ENCODE measurements around the gene ACTN4.

Gene ACTN4

DNA sequence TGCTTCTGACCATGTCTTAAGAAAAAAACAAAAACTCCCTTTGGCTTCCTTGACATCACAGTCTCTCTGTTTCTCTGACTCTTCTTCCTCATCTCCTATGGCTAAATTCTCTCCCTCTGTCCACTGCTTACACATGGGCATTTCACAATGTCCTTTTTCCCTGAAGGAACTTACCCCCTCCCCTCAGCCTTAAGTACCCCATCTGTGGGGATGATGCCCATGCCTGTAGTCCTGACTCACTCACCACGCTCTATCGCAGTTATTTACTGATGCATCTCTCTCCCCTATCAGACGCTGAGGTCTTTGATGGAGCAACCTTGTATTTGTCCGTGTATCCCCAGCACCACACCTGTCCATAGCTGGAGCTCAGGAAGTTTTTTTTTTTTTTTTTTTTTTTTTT, 32.4 kb downstream of the ACTN4 start:
- no peak for DNase-seq

DNA sequence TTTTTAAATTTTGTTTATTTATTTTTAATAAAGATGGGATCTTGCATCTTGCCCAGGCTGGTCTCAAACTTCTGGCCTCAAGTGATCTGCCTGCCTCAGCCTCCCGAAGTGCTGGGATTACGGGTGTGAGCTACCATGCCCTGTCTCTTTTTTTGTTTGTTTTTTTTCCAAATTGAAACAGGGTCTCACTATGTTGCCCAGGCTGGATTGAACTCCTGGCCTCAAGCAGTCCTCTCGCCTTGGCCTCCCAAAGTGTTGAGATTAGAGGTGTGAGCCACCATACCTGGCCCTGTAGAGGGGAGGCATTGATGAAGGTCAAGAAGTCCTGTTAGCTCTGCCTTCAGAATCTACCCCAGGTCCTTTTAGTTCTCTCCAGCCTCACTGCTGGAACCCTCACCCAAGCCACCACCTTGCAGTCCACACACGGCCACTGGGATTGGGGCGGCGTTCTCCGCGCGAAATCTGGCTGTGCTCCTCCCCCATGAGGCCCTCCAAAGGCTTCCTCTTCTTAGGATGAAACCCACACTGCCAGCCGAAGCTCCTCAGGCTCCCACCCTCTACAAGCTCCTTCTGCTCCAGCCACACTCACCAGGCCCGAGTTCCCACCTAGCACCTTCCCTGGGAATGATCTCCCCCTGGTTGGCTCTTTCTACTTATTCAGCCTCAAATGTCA, 34.9 kb downstream of the ACTN4 start:
- DNase-seq = no peak

DNA sequence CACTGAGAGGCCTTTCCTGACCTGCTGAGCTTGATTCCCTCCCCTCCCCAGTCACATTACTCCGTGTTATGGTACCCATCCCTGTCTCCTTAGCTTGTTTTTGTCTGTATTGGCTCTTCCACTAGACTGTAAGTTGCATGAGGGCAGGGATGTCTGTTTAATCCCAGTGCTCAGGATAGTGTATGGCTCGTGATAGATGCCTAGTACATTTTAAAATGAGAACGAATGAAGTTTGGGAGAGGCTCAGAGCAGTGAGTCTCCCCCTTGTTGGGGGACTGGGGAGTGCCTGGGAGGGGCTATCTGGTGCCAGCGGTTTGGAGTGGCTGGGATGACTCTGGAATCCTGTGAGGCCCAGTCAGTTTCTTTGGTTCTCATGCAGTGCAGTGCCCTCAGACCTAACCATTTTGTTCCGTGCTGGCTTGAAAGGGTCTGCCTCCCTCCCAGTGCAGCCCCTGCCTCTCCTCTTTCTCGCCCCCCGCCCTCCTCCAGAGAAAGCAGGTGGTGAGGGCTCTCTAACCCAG, 35.5 kb downstream of the ACTN4 start:
- DNase-seq = no peak

DNA sequence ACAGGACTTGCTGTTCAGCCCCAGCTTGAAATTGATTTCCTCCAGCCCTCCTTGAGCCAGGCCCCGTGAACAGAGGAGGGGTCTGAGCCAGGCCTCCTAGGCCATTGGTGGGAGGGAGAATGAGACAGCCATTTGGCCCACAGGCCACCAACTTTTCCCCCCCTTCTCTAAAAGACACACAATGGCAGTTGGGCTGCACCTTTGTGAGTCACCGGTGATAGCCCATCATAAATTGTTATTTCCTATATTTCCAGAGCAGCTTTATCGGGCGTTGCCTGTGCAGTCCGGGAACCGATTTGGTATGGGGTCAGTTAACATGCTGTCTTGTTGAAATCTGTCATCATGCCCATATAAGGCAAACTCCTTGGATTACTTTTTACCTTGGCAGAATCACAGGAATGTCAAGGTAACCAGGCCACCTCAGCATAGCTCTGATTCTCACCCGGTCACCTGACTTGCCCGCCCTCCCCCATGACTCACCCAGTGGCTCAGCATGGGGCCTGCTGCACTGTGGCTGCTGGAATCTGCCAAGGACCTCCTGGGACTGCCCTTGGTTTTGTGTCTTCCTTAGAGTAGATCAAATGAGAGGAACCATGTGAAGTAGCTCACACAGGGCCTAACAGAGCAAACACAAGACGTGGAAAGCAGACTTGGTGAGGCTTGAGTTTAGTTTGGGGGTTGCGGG, 36.1 kb downstream of the ACTN4 start:
- peak; percentile 62 for DNase-seq

DNA sequence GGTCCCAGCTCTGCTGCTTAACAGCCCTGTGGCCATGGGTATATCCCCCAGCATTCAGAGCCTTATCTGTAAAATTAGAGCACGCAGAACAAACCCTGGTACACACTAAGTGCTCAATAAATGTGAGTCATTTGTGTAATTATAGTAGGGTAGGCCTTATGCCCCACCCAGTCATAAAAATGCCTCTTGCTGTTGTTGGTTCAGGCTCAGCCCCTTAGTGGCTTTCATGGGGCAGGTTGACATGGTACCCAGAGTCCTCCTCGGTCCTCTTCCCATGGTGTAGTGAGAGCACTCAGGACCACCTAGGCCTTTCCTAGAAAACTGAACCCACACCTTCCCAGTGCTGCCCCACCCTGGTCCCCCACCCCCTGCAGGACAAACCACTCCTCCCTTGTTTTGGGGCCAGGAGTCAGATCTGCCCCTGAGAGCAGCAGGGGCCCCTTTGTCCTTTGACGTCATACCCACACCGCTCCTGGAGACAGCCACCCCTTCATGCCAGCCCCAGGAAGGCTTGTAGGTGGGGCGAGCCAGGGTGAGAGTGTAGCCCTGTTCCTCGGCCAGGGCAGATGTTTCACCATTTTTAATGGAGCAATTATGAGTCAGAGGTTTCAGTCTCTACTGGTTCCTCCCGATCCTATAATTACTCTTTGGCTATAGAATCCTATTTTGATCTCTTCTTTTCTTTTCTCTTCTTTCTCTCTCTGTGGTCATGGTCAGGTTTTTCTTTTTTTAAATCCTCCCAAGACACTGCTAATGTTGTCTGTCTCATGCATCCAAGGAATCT, 36.8 kb downstream of the ACTN4 start:
- no peak for DNase-seq

DNA sequence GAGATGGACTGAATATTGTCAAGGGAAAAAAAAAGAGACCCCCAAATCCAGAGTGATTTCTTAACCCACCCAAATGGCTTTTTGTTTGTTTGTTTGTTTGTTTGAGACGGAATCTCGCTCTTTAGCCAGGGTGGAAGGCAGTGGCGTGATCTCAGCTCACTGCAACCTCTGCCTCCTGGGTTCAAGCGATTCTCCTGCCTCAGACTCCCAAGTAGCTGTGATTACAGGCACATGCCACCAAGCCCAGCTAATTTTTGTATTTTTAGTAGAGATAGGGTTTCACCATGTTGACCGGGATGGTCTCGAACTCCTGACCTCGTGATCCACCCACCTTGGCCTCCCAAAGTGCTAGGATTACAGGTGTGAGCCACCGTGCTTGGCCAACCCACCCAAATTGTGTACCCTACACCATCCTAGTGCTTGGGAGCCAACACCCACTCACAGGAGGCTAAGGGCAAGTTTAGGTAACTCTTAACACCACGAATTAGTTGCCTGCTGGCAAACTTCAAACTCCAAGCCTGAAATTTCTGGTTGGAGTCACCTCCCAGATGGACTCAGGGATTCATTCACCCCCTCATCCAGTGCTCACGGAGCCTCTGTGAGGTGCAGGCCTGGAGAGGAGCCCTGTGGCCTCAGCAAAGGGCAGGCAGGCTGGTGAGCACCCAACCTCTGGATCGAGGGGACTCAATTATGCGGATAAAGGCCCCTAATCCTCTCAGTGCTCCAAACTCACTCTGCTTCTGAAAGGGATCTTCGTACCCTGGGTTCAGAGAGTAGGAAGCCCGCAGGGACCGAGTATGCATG, 37.6 kb downstream of the ACTN4 start:
- no peak for DNase-seq

DNA sequence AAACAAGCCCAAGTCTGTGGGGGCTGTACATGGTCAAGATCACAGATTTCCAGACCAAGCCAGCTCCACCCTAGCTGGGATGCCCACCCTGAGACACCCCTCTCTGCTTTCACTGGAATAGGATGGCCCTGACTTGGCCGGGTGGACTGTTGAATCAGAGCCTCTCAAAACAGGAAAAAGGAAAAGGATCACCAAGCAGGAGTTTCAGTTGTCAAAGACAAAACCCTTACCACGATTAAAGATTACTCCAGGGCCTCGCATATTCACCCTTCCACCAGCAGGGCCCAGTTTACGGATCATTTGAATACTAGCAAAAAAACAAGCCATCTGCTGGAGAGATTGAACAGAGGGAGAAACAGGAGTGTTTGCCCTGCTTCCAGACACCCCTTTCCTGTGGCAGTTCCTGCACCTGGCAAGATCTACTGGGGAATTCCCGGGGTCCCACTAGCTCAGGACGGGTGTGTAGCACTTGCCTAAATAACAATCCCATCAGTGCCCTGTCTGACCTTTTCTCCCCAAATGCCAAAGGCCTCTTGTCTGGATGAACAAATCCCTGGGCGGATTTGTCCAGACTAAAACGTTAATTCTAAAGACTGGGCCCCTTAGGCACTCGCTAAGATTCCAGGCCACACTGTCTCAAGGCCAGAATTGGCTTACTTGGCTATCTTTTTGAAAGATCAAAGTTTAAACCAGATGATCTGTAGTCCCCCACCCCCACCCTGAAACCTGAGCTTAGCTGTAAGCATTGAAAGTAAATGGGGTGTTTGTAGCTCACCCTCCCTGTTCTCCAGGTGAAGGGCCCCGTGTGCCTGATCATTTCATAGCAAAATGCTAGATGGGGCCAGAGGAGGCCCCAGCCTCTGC, 38.4 kb downstream of the ACTN4 start:
- DNase-seq = no peak

DNA sequence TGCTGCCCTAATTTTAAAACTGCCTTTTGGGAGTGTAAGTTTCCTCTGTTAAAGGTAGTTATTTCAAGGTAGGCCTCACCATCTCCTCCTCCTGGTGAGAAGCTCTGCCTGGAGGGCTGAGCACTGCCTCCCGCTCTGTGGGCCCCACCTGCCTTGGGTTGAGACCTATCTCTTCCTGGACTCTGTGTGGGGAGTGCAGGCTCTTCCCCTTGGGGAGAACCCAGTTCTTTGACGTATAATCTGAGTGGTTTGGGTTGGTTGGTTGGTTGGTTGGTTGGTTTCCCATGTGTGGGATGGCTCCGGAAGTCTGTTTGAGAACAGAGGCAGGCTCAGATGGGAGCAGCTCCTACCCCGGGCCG, 39.1 kb downstream of the ACTN4 start:
- DNase-seq = no peak

DNA sequence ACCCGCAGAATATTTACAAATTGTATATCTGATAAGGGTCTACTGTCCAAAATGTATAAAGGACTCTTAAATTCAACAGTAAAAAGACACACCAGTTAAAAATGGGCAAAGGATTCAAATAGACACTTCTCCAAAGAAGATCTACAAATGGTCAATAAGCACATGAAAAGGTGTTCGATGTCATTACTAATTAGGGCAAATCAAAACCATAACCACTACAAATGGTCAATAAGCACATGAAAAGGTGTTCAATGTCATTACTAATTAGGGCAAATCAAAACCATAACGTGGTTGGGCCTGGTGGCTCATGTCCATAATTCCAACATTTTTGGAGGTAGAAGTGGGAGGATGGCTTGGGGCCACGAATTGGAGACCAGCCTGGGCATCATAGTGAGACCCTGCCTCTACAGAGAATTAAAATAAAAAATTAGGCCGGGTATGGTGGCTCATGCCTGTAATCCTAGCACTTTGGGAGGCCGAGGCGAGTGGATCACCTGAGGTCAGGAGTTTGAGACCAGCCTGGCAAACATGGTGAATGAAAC, 40.5 kb downstream of the ACTN4 start:
- no peak for DNase-seq

DNA sequence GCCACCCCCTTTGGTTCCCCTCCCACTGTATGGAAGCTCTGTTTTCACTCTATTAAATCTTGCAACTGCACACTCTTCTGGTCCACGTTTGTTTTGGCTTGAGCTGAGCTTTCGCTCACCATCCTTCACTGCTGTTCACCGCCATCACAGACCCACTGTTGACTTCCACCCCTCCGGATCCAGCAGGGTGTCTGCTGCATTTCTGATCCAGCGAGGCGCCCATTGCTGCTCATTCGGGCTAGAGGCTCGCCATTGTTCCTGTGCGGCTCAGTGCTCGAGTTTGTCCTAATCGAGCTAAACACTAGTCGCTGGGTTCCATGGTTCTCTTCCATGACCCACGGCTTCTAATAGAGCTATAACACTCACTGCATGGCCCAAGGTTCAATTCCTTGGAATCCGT, 42.7 kb downstream of the ACTN4 start:
- DNase-seq = no peak

DNA sequence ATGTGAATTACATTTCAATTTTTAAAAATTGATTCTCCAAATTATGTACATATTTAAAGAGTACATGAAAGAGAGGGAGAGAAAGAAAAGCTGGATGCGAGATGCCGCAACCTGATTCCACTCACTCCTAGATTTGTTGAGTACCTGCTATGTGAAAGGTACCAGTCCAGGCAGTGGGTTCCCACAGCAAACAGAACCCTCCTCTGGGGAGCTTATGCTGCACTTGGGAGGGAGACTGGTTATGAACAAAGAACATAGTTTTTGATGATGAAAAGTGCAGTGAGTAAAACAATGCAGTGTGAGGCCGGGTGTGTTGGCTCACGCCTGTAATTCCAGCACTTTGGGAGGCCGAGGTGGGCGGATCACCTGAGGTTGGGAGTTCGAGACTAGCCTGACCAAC, 43.4 kb downstream of the ACTN4 start:
- no peak for DNase-seq

DNA sequence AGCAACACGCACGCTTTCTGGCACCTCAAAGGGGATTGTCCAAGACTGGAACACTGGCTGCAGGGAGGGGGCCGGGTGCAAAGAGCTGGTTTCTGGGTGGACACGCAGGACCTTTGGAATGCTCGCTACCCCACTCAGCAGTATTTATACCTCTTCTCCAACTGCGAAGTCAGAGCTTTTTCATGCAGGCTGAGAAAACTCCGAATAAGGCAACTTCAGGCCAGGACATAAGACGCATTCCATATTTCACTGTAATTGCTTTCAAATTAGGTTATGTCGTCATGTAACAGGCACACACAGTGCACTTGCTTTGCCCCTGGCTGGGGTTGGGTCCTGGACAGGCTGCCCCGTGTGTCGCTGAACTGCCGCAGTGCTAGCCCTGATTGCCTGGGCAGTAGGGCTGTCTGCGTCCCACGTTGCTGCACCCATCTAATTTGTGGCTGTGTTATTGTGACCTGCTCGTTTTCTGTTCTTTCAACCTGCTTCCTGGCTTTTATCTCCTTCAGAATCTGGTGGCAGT, 44.5 kb downstream of the ACTN4 start:
- no peak for DNase-seq

DNA sequence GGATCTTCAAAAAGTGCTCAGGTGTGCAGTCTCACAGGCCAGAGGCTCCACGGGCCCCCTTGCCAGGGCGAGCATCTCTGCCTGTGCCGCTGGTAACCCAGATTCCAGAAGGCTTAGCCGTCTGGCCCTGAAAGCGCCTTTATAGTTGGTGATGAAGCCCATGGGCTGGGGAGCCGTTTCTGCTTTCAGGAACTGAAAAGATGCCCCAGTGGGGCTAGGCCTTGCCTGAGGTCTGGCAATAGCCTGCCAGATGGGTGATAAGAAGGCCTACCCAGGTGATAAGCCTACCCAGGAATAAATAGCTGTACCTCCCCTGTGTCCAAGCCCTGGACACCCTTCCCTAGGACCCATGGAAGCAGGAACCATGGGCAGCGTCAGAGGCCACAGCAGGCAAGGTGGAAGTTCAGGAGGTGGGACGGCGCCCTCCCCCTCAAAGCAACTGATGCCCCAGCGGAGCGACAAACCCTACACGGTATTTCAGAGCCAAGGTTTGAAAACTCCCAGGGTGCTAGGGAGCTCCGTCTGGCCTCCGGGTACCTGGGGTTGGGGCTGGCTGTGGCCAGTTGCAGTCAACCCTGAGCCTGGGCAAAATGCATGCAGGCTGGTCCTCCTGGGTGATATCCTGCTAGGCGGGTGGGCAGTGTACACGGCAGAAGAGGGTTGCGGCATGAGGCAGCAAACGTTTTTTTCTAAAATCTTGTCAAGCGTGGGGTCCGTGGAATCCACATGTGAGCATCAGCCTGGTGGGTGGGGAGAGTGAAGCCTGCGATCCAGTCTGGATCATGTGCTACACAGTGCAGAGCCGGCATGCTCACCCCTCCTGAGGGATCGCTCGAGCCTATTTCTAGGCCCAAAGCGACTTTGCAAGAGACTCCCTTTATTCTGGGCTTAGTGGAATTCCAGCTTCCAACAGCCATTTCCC, 45.3 kb downstream of the ACTN4 start:
- DNase-seq = no peak

DNA sequence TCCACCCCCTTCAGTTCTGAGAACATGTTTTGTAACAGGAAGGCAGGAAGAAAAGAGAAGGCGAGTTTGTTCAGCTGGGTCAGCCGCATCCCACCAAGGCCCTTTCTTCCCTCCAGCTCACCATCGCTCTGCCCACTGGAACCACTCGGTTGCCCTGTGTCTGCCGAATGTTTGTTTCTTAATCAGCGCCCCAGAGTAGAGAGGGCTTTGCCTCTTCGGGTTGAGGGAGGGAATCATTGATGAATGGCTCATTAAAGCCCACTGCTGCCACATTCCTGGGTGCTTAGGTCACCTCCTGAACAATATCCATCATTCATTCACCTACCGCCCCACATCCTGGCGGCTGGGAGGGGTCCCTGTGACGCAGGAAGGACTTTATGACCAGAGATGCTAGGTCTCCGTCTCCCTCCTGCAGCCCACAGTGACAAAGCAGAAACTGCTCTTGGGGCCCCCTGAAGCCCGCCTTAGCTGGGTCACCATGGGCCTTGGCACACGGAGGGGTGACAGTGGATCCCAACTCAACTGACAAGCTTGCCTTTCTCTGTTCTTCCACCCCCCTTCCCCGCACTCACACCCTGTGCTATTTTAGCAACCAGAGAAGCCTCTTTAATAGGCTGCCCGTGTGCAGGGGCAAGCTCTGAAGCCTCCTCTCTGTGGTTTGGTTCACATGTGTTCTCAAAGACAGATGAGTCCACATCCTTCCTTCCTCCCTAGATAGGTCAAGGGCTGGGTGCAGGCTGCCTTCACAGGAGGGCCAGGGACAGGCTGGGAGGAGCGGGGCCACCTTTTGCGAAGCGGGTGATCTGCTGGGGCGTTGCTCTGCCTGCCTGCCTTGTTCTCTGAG, 46.2 kb downstream of the ACTN4 start:
- DNase-seq = no peak

DNA sequence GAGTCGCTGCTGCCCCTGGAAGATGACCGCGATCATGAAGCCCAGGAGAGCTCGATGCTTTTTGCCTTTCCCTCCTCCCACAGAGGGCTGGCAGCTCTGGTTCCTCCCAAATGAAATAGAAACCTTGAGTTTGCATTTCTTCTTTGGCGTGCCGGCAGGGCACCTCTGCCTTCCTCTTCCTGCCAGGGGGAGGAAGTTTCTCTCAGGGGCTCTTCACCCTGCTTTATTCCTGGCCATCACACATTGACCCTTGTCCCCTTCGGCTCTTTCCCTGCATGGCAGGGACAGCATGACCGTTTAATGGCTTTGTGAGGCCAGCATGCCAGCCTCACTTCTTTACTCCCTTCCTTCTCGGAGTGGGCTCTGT, 47.9 kb downstream of the ACTN4 start:
- no peak for DNase-seq

DNA sequence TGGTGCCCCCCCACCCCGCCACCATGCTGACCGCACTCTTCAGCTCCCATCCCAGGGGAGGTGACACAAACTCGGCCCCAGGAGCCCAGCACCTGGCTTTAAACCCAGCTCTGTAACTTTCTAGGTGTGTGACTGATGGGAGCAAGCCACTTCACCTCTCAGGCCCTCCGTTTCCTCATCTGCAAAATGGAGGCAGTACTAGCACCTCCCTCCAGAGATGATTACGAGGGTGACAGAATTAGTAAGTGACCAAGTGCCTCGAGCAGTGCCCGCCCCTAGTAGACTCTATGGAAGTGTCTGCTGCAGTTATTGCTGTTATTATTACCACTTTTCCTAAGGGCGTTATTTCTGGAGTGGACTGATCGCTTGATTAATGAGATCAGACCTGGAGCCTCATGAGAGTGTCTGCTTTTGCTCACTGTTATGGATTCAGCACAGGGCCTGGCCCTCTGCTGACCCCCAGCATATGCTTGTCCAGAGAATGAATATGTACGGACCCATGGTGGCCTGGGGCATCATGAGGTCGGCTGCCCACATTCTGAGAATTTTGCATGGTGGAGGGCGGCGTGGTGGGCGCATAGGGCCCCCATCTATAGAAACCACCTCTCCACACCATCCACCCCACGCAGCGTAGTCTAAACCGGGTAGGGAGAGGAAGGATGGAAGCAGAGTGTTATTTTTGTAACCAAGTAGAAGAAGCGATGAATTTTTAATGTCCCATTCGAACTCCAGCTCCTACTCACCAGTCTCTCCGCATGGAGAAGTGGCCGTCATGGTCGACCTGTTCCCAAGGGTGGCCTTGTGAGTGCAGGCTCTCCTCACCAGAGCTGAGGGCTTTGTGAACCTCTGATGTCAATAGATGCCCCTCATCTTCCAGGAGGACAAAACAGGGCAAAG, 48.6 kb downstream of the ACTN4 start:
- DNase-seq = no peak

DNA sequence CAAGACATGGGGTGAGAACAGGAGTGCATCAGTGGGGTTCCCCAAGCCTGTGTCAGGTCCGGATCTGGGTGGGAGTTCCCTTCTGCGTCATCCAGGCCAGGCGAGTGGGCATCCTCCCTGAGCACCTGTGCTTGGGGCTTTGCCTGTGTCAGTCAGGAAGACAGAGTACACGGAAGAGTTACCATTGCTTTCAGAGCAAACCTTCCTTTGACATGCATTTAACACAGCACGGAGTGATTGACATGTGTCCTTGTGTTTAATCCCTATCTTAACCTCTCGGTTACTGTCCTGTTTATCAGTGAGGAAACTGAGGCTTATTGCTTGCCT, 49.2 kb downstream of the ACTN4 start:
- no peak for DNase-seq

DNA sequence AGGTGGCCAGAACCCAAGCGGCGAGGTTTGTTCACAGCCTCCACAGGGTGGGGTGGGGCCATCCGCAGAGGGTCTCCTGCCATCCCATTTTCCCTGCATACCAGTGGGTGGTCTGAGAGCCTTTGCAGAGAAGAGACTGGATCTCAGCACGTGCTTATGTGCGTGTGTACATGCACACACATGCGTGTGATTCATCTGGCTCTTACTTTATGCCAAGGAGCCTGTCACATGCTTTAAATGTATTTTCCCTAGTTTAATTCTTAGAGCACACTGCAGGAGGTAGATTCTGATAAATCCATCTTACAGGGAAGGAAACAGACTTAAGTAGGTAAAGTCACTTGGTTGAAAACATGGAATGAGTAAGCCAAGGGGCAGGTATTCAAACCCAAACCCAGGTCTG, 49.7 kb downstream of the ACTN4 start:
- no peak for DNase-seq

DNA sequence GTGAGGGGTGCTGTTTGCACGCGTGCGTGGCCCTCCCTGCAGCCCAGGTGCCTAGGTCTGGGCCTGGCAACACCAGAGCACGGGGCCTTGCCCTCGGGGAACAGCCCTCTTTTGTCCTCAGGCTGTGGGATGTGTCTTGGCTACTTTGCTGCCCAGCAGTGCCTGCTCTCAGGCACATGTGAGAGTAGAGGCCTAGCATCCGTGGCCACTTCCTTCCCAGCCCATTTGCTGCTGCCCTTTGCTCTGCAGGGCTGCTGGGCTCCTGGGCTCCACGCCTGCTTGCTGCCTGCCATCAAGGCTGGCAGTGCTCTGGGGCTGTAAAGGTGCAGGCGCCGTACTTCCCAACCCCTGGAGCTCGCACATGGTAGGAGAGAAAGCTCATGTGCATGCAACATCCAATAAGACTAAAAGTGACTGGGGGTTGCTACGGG, 50.2 kb downstream of the ACTN4 start:
- DNase-seq = no peak
